ENCODE measurements around the gene BORCS8. TPM values are rescaled to one million over a fixed set of nuclear protein-coding genes. Genes with fewer than 3 reads are reported as not detected.
"Not testable (repeated sequence)": the region's sequence is repeated elsewhere in the genome, so short reads cannot be mapped to it uniquely, and the experiment has no call there.

The BORCS8 gene
- total RNA-seq, 1 donor from 2014 or later = 26.4 TPM

DNA sequence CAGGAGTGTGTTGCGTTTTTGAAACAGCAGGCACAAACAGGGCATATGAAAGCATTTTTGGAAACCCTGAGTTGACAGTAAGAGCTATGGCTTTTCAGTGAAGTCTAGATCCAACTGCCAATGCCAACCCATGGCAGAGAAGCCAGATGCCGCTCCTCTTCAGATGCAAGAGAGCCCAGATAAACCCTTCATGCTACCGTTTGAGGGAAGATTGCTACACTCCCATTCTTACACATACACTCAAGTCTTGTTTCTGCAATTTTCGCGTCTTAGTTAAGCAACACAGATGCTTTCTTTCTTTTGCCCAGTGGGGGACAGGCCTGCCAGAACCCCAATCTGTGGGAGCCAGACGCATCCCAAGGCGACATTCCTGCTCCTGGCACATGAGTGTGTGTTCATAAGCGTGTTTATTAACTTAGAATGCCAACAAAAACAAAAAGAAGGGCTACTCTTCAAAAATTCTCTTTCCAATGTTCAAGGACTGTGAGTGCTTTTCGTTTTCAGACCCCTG is 10.4 kb downstream of the BORCS8 start:
- H3K4me3 ChIP-seq (ENCODE audit: low read depth, low read length) = no peak overlapping the region
- peaks cover 2% of the 10 kb centered on the region for H3K36me3 ChIP-seq (ENCODE audit: control insufficient read depth, insufficient read depth, low read length)
- TF ChIP-seq, protein P1, sequence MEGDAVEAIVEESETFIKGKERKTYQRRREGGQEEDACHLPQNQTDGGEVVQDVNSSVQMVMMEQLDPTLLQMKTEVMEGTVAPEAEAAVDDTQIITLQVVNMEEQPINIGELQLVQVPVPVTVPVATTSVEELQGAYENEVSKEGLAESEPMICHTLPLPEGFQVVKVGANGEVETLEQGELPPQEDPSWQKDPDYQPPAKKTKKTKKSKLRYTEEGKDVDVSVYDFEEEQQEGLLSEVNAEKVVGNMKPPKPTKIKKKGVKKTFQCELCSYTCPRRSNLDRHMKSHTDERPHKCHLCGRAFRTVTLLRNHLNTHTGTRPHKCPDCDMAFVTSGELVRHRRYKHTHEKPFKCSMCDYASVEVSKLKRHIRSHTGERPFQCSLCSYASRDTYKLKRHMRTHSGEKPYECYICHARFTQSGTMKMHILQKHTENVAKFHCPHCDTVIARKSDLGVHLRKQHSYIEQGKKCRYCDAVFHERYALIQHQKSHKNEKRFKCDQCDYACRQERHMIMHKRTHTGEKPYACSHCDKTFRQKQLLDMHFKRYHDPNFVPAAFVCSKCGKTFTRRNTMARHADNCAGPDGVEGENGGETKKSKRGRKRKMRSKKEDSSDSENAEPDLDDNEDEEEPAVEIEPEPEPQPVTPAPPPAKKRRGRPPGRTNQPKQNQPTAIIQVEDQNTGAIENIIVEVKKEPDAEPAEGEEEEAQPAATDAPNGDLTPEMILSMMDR (IDR thresholded peaks at IDR 0.05; ENCODE audit: insufficient read depth, low read length, poor library complexity, severe bottlenecking) = no peak
- no peak for DNase-seq (ENCODE audit: low read depth)
- H3K27me3 ChIP-seq (ENCODE audit: control insufficient read depth, insufficient read depth, low read length) = no peaks in the 10 kb centered on the region

DNA sequence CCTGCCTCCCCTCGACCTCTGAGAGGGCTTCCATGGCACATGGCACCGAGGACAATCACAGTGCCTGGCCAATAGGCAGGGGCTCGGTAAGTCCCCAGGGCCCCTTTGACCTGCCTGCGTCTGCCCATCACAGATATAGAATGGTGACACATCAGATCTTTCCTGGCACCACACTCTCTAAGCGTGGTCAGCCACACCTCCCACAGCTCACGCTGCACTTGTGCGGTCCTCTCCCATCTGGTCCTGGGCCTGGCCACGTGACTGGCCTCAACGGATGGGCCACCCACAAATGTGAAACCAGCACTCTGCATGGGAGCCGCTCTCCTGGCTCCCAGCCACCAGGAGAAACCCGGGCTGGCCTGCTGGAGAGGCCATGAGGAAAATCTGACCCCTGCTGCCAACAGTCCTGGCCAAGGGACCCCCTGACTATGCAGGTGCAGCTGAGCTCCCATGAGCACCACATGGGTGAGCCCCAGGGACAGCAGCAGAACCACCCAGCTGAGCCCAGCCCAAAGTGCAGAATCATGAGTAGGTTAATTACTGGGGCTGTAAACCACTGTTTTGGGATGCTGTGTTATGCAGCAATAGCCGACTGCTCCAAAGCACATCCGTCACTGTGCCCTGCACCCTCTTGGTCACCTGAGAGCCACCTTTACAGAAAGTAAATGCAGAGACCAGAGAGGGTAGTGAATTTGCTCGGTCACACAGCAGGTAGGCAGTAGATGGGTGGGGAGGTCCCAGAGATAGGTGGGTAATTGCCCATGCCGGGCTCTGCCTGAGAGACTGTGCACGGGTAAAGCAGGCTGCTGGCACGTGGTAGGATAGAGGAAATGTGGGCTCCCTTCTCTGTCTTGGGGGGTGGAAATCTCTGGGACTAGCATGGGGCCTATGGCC is 12.2 kb downstream of the BORCS8 start:
- H3K36me3 ChIP-seq (ENCODE audit: control insufficient read depth, insufficient read depth, low read length) = peaks cover 2% of the 10 kb centered on the region
- DNase-seq (ENCODE audit: low read depth) = no peak
- TF ChIP-seq, protein P1 (IDR thresholded peaks at IDR 0.05; ENCODE audit: insufficient read depth, low read length, poor library complexity, severe bottlenecking) = no peak
- H3K4me3 ChIP-seq (ENCODE audit: low read depth, low read length) = no peak overlapping the region
- H3K27me3 ChIP-seq (ENCODE audit: control insufficient read depth, insufficient read depth, low read length) = no peaks in the 10 kb centered on the region

DNA sequence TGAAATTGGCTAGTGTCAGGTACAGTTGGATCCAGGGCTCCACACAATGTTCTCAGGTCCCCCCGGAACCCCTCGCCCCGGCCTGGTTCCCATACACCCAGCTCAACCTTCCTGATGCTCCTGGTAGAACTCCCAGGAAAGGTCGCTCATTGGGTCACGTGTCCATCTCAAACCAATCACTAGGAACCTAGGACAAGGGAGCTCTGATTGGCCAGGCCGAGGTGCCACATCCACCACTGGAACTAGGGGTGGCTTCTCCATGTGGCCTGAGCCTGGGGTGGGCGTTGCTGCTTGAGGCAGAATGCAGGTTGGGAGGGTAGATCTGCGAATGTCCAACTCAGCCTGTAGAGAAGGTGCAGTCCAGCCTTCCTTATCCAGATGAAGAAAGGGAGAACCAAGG is 15.0 kb downstream of the BORCS8 start:
- DNase-seq (ENCODE audit: low read depth) = no peak
- no peak overlapping the region for H3K4me3 ChIP-seq (ENCODE audit: low read depth, low read length)
- peaks cover 2% of the 10 kb centered on the region for H3K36me3 ChIP-seq (ENCODE audit: control insufficient read depth, insufficient read depth, low read length)
- TF ChIP-seq, protein P1 (IDR thresholded peaks at IDR 0.05; ENCODE audit: insufficient read depth, low read length, poor library complexity, severe bottlenecking) = no peak
- H3K27me3 ChIP-seq (ENCODE audit: control insufficient read depth, insufficient read depth, low read length) = no peaks in the 10 kb centered on the region

DNA sequence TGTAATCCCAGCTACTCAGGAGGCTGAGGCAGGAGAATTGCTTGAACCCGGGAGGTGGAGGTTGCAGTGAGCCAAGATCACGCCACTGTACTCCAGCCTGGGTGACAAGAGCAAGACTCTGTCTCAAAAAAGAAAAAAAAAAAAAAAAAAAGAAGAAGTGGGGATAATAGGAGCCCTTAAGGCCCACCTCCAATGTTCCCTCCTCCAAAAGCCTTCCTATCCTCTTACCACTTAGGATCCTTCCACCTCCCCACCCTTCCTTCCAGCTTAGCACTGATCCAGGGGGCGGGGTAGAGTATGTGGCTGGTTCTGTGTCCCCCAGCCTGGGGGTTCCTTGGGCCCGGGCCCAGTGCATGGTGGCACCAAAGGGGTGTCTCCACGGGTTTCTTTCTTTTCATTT is 18.7 kb downstream of the BORCS8 start:
- not testable (repeated sequence) for DNase-seq (ENCODE audit: low read depth); H3K36me3 ChIP-seq (ENCODE audit: control insufficient read depth, insufficient read depth, low read length); H3K4me3 ChIP-seq (ENCODE audit: low read depth, low read length)
- peaks cover 11% of the 10 kb centered on the region for H3K27me3 ChIP-seq (ENCODE audit: control insufficient read depth, insufficient read depth, low read length)

DNA sequence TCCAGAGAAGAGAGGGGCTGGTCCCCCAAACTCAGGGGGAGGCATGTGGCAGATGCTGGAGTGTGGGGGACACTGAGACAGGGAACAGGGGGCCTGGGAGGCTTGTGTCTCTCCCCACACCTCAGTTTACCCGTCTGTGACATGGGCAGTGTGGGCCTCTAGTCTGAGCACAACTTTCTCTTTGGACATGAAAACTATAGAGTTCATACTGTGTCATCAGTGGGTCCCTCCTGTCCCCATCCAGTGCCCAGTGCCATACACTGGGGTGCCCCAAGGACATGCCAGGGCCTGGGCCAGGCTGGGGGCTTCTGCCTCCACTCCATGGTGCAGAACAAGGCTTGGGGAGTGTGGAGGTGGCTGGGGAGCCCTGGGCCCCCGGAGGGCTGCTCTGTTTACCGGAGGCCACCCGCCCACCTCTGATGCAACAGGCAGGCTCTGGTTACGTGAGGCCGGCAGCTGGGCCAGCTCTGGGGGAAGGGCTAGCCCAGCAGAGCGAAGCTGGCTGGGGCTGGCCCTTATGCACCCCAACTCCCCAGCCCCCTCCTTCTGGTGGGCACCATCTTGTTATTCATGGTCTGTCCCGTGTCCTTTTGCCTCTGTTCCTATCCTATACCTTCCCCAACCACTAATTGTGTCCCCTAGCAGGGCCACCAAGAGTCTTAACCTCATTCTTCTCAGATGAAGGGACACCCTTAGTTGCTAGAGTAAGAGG is 20.0 kb downstream of the BORCS8 start:
- no peaks in the 10 kb centered on the region for H3K36me3 ChIP-seq (ENCODE audit: control insufficient read depth, insufficient read depth, low read length)
- TF ChIP-seq, protein P1 (IDR thresholded peaks at IDR 0.05; ENCODE audit: insufficient read depth, low read length, poor library complexity, severe bottlenecking) = no peak
- DNase-seq (ENCODE audit: low read depth) = no peak
- no peak overlapping the region for H3K4me3 ChIP-seq (ENCODE audit: low read depth, low read length)
- H3K27me3 ChIP-seq (ENCODE audit: control insufficient read depth, insufficient read depth, low read length) = peaks cover 11% of the 10 kb centered on the region
